ENCODE results near the gene TTYH2. TPM values are rescaled to one million over a fixed set of nuclear protein-coding genes. Genes with fewer than 3 reads are reported as not detected.

The TTYH2 gene
- polyA plus RNA-seq, 1 of the 3 experiments (the other 2 are of a cell fraction): 16.1 TPM

GRCh38 chr17:74224959-74225725 is 11.8 kb downstream of the TTYH2 start (continued):
- no peak for TF ChIP-seq ZBTB33 (IDR thresholded peaks at IDR 0.05; ENCODE audit: borderline replicate concordance, low read depth)
- TF ChIP-seq, protein P1, sequence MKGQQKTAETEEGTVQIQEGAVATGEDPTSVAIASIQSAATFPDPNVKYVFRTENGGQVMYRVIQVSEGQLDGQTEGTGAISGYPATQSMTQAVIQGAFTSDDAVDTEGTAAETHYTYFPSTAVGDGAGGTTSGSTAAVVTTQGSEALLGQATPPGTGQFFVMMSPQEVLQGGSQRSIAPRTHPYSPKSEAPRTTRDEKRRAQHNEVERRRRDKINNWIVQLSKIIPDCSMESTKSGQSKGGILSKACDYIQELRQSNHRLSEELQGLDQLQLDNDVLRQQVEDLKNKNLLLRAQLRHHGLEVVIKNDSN (IDR thresholded peaks at IDR 0.05; ENCODE audit: borderline replicate concordance, low read depth): no peak
- no peak for TF ChIP-seq CHD2 (IDR thresholded peaks at IDR 0.05; ENCODE audit: low read length, partially characterized antibody)
- TF ChIP-seq YY1 (IDR thresholded peaks at IDR 0.05; ENCODE audit: low read depth): no peak
- no peak for TF ChIP-seq NFIC (IDR thresholded peaks at IDR 0.05; ENCODE audit: borderline replicate concordance)
- TF ChIP-seq MXI1 (IDR thresholded peaks at IDR 0.05; ENCODE audit: low read depth, low read length): no peak

DNA sequence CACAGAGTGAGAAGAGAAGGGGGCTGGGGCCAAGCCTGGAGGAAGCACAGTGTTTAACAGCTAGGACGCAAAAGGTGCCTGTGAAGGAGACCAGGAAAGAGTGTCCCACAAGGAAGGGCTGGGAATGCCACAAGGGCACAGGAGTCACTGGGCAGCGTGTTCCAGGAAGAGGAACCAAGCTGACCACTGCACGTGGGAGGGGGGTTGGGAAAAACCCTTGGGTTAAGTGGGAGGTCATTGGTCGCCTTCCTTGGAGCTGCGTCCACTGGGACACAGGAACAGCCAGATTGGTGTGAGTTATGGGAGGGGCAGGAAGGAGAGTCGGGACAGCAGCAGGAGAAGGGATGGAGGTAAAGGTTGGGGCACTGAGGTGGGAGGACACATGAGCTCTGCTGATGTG is 12.9 kb downstream of the TTYH2 start:
- TF ChIP-seq RXRA (IDR thresholded peaks at IDR 0.05; ENCODE audit: borderline replicate concordance, low read depth) (no peak), NRF1 (IDR thresholded peaks at IDR 0.05; ENCODE audit: low read depth, low read length) (no peak), MEF2A (IDR thresholded peaks at IDR 0.05; ENCODE audit: borderline replicate concordance, low read depth) (no peak), IRF3 (IDR thresholded peaks at IDR 0.05; ENCODE audit: low read depth, low read length) (no peak), GABPA (IDR thresholded peaks at IDR 0.05; ENCODE audit: low read depth) (no peak), CHD2 (IDR thresholded peaks at IDR 0.05; ENCODE audit: low read length, partially characterized antibody) (no peak), GATA2 (CRISPR knock-in tag; IDR thresholded peaks at IDR 0.05) (no peak), FOXJ3 (CRISPR knock-in tag; IDR thresholded peaks at IDR 0.05) (no peak), RAD21 (IDR thresholded peaks at IDR 0.05; ENCODE audit: low read length) (no peak), JUND (IDR thresholded peaks at IDR 0.05) (no peak), MAX (IDR thresholded peaks at IDR 0.05; ENCODE audit: low read depth) (no peak), FOSL2 (IDR thresholded peaks at IDR 0.05; ENCODE audit: borderline replicate concordance, low read depth) (no peak), FOXM1 (IDR thresholded peaks at IDR 0.05; ENCODE audit: low read depth) (no peak), YY1 (IDR thresholded peaks at IDR 0.05; ENCODE audit: low read depth) (no peak), POLR2AphosphoS5 (IDR thresholded peaks at IDR 0.05; ENCODE audit: low read depth, low read length) (no peak), RCOR1 (IDR thresholded peaks at IDR 0.05; ENCODE audit: low read length) (no peak), USF2 (IDR thresholded peaks at IDR 0.05; ENCODE audit: borderline replicate concordance, low read depth, low read length) (no peak)
- H4K20me1 ChIP-seq (ENCODE audit: insufficient read depth): no peaks in the 10 kb centered on the region
- no peaks in the 10 kb centered on the region for H3K9me3 ChIP-seq
- ChIA-PET POLR2A (interaction anchor here (0.5 kb wide), 1 partner anchor 20 kb away, joined by 3 read pairs; no protein-coding TSS in a partner anchor), CTCF (interaction anchor here (0.8 to 1.5 kb wide), 4 partner anchors 13 to 70 kb away, joined by 3 to 8 read pairs (median 5); no protein-coding TSS in a partner anchor)
- WGBS (ENCODE audit: low lambda C conversion rate): 78% methylated on average over 6 of the region's 6 CpGs
- H3F3A ChIP-seq (replicated peaks; ENCODE audit: insufficient read depth): no peaks in the 10 kb centered on the region
- H3K4me2 ChIP-seq: no peak overlapping the region
- no peak overlapping the region for H3K4me3 ChIP-seq (ENCODE audit: low read depth in 2 of 2, low read length in 1 of 2)
- no peaks in the 10 kb centered on the region for H3K79me2 ChIP-seq (ENCODE audit: insufficient read depth)
- no peak overlapping the region for H2AFZ ChIP-seq (ENCODE audit: low read depth)
- no peak for DNase-seq
- no peaks in the 10 kb centered on the region for H3K27me3 ChIP-seq (ENCODE audit: insufficient read depth)
- H3K4me1 ChIP-seq (ENCODE audit: control insufficient read depth in 1 of 2, insufficient read depth in 2 of 2, low read depth in 1 of 2, low read length in 1 of 2): no peaks in the 10 kb centered on the region
- no peaks in the 10 kb centered on the region for H3K36me3 ChIP-seq (replicated peaks in 1 of 2; ENCODE audit: control insufficient read depth in 1 of 2, insufficient read depth in 2 of 2, low read length in 1 of 2)
- H3K9me2 ChIP-seq: no peaks in the 10 kb centered on the region
- no peak overlapping the region for H3K9ac ChIP-seq
- no peak overlapping the region for H3K27ac ChIP-seq (ENCODE audit: low read depth in 2 of 2, low read length in 1 of 2)

Measured in SK-N-SH (cell line).